ENCODE data around the gene MGAT3. TPM values are rescaled to one million over a fixed set of nuclear protein-coding genes. Genes with fewer than 3 reads are reported as not detected.

Gene MGAT3
- total and polyA plus RNA-seq, 2 of the 13 experiments (the other 11 are each of a cell fraction or from before 2014, with no cell fraction given), result 0.11 to 0.15 TPM

DNA sequence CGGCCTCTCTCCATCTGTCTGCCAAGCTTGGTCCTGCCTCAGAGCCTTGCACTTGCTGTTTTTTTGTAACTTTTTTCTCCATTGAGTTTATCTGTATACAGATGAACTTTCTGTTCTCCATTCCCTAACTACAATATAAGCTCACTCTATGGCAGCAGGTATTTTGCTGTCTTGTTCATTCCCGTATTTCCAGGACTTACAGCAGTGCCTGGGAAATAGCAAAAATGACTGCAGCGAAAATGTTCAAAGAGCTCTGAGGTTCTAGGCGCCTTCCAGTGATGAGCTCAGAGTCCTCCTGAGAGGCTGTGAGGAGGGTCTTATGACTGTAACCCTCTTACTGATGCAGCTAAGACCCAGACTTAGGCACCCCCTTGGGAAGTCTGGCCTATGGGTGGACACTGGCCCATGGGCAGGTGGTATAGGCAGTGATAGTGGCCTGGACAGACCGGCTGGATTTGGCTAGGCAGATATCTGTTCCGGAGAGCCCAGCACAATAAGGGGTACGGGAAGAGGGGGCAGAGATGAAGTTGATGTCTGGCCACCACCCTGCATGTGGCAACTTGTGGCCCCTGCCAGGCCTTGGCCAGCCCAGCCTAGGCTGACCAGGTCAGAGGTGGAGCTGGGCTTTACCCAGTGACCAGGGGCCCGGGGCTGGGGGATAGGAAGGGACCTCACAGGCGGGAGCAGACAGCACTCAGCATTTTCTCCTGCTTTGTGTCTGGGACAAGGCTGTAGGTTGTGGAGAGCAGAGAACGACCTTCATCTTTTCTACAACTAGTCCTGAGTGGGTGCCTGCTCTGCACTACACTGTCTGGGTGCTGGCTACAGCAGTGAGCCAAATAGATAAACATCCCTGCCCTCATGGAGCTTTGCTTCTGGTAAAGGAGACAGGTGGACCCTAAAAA, 68.2 kb downstream of the MGAT3 start (continued):
- TF ChIP-seq ZNF558 (CRISPR knock-in tag; IDR thresholded peaks at IDR 0.05; ENCODE audit: borderline replicate concordance) (no peak), ZBTB38 (CRISPR knock-in tag; IDR thresholded peaks at IDR 0.05) (no peak), PAWR (CRISPR knock-in tag; IDR thresholded peaks at IDR 0.05; ENCODE audit: borderline replicate concordance) (no peak), ZNF878 (CRISPR knock-in tag; IDR thresholded peaks at IDR 0.05) (no peak), POLR2AphosphoS5 (IDR thresholded peaks at IDR 0.05; ENCODE audit: low read depth, low read length) (peak; percentile 31; the same call in 1 of the 2 replicates), ZC3H13 (CRISPR knock-in tag; IDR thresholded peaks at IDR 0.05) (peak; percentile 26; the same call in 1 of the 2 replicates), ZNF17 (CRISPR knock-in tag; IDR thresholded peaks at IDR 0.05) (no peak), ZNF160 (CRISPR knock-in tag; IDR thresholded peaks at IDR 0.05) (no peak), NR2F6 (IDR thresholded peaks at IDR 0.05) (no peak), NR2F6 (CRISPR knock-in tag; IDR thresholded peaks at IDR 0.05) (no peak), AKAP8 (CRISPR knock-in tag; IDR thresholded peaks at IDR 0.05) (no peak; the same call in 1 of the 2 replicates)
- TF ChIP-seq, protein P1, sequence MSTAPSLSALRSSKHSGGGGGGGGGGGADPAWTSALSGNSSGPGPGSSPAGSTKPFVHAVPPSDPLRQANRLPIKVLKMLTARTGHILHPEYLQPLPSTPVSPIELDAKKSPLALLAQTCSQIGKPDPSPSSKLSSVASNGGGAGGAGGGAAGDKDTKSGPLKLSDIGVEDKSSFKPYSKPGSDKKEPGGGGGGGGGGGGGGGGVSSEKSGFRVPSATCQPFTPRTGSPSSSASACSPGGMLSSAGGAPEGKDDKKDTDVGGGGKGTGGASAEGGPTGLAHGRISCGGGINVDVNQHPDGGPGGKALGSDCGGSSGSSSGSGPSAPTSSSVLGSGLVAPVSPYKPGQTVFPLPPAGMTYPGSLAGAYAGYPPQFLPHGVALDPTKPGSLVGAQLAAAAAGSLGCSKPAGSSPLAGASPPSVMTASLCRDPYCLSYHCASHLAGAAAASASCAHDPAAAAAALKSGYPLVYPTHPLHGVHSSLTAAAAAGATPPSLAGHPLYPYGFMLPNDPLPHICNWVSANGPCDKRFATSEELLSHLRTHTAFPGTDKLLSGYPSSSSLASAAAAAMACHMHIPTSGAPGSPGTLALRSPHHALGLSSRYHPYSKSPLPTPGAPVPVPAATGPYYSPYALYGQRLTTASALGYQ (CRISPR knock-in tag; IDR thresholded peaks at IDR 0.05), result no peak

DNA sequence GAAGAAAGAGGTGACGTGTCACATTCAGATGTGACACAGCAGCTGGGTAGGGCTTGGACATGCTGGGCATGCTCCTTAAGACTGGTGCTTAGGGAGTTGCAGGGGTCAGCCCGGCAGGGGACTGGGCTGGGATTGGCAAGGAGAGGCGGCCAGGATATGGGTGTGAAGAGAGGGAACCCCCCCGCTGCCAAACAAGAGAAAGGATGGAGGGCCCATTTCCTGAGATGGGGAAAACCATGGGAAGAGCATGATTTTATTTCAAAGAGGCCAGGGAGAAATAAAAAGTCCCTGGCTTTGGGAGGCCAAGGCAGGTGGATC, 68.8 kb downstream of the MGAT3 start:
- Histone ChIP-seq H3K4me1 (ENCODE audit: insufficient read depth, low read length) (peaks cover 83% of the 10 kb centered on the region), H2AFZ (ENCODE audit: low read length) (no peak overlapping the region), H4K20me1 (ENCODE audit: insufficient read depth, low read length) (peaks cover 71% of the 10 kb centered on the region), H3K79me2 (ENCODE audit: insufficient read depth, low read length) (peaks cover 29% of the 10 kb centered on the region), H3K9ac (ENCODE audit: insufficient read depth, low read depth, low read length) (no peak overlapping the region), H3K27me3 (ENCODE audit: control insufficient read depth in 1 of 2, insufficient read depth in 2 of 2, low read length in 2 of 2) (no peaks in the 10 kb centered on the region; a peak in 1 of 5 replicates), H3K27ac (ENCODE audit: extremely low read length, insufficient read depth, low read length) (peak overlapping the region; percentile 16), H3K4me3 (replicated peaks in 1 of 3; ENCODE audit: insufficient read depth in 1 of 3, low read depth in 2 of 3, low read length in 3 of 3) (no peak overlapping the region), H3K4me2 (ENCODE audit: low read depth, low read length) (no peak overlapping the region), H3K36me3 (replicated peaks in 1 of 2; ENCODE audit: control insufficient read depth in 1 of 2, insufficient read depth in 2 of 2, low read length in 2 of 2) (peaks cover 16 to 40% of the 10 kb centered on the region in 2 experiments), H3K9me3 (ENCODE audit: low read length) (no peaks in the 10 kb centered on the region)
- in situ Hi-C loops (cut with HindIII; ENCODE audit: extremely low pct_ligation_motif_present, low pct_unique_long_range_greater_than_20kb) (no loop called here), intact Hi-C loops (cut with micrococcal nuclease; ENCODE audit: unreplicated experiment) (no loop called here)
- FAIRE-seq, result no peak
- POLR2A ChIA-PET, result interaction anchor here (0.9 to 11.2 kb wide), 3 partner anchors 26 to 519 kb away, joined by 3 to 167 read pairs (median 3); partner anchors contain the start of genes MIEF1 and TAB1
- CTCF ChIA-PET (ENCODE audit: low intra/inter-chr PET ratio, low total read pairs), result no interaction called here
- DNase-seq (ENCODE audit: low spot score), result no peak
- 91% methylated on average over 4 of the region's 4 CpGs for WGBS (ENCODE audit: low lambda C conversion rate)
- BruUV-seq (replicated peaks), result no TSS peak
- peak; percentile 0; the same call in 1 of the 3 replicates for ATAC-seq
- 0 out of 2 replicates have a peak, but pooled peaks have one; percentile 30 for TF ChIP-seq NFKB2 (CRISPR knock-in tag; IDR thresholded peaks at IDR 0.05; ENCODE audit: borderline replicate concordance)
- TF ChIP-seq, protein P2, sequence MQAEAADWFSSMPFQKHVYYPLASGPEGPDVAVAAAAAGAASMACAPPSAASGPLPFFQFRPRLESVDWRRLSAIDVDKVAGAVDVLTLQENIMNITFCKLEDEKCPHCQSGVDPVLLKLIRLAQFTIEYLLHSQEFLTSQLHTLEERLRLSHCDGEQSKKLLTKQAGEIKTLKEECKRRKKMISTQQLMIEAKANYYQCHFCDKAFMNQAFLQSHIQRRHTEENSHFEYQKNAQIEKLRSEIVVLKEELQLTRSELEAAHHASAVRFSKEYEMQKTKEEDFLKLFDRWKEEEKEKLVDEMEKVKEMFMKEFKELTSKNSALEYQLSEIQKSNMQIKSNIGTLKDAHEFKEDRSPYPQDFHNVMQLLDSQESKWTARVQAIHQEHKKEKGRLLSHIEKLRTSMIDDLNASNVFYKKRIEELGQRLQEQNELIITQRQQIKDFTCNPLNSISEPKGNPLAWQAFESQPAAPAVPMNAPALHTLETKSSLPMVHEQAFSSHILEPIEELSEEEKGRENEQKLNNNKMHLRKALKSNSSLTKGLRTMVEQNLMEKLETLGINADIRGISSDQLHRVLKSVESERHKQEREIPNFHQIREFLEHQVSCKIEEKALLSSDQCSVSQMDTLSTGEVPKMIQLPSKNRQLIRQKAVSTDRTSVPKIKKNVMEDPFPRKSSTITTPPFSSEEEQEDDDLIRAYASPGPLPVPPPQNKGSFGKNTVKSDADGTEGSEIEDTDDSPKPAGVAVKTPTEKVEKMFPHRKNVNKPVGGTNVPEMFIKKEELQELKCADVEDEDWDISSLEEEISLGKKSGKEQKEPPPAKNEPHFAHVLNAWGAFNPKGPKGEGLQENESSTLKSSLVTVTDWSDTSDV (CRISPR knock-in tag; IDR thresholded peaks at IDR 0.05), result no peak
- TF ChIP-seq, protein P3, sequence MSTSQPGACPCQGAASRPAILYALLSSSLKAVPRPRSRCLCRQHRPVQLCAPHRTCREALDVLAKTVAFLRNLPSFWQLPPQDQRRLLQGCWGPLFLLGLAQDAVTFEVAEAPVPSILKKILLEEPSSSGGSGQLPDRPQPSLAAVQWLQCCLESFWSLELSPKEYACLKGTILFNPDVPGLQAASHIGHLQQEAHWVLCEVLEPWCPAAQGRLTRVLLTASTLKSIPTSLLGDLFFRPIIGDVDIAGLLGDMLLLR (CRISPR knock-in tag; IDR thresholded peaks at IDR 0.05), result 0 out of 2 replicates have a peak, but pooled peaks have one; percentile 16
- TF ChIP-seq ZNF891 (CRISPR knock-in tag; IDR thresholded peaks at IDR 0.05), result no peak
- TF ChIP-seq HDAC6 (IDR thresholded peaks at IDR 0.05; ENCODE audit: low read depth, low read length), result no peak
- no peak for TF ChIP-seq SETDB1 (CRISPR knock-in tag; IDR thresholded peaks at IDR 0.05; ENCODE audit: borderline replicate concordance)
- no peak for TF ChIP-seq ZNF629 (CRISPR knock-in tag; conservative IDR thresholded peaks at IDR 0.05)
- no peak for TF ChIP-seq BRCA1 (CRISPR knock-in tag; IDR thresholded peaks at IDR 0.05)
